ENCODE data around the gene NEURL4. TPM values are rescaled to one million over a fixed set of nuclear protein-coding genes. Genes with fewer than 3 reads are reported as not detected.

NEURL4 gene
- total RNA-seq, 4 donors from 2014 or later = 12.4 to 64.7 (median 34.1) TPM

- Histone ChIP-seq H3K27ac (peak within 1 kb of the TSS; percentile 75 to 90), H3K36me3 (no peaks in the 10 kb centered on the region), H3K4me1 (peaks cover 0 to 16% of the 10 kb centered on the region in 2 donors), H3K4me3 (peak within 1 kb of the TSS; percentile 34 to 42), H3K9me3 (no peaks in the 10 kb centered on the region), H3K27me3 (no peaks in the 10 kb centered on the region)
- TF ChIP-seq CTCF (IDR thresholded peaks at IDR 0.05) (peak in 1 of 4 experiments; percentile 21), POLR2A (IDR thresholded peaks at IDR 0.05) (peak in 1 of 2 donors; percentile 31)
- peak; percentile 93 to 95 for DNase-seq
- intact Hi-C loops (cut with DNase I; ENCODE audit: low total_unique reads) = loop anchor here (2.0 kb wide), 1 partner anchor 15 kb away; no protein-coding TSS in a partner anchor
Observed at GRCh38 chr17:7281074-7281952, 47.8 kb downstream of the NEURL4 start, which contains the start of gene SLC2A4. SLC2A4 (plus strand) TSS chr17:7281718; CDS start chr17:7281935, 217 bp downstream.

- H3K9me3 ChIP-seq = no peaks in the 10 kb centered on the region
- intact Hi-C loops (cut with DNase I; ENCODE audit: low total_unique reads) = loop anchor here (2.0 kb wide), 1 partner anchor 16 kb away; no protein-coding TSS in a partner anchor
- TF ChIP-seq CTCF (IDR thresholded peaks at IDR 0.05) = peak; percentile 94 to 98 (median 96)
- TF ChIP-seq POLR2A (IDR thresholded peaks at IDR 0.05) = no peak
Observed at GRCh38 chr17:7280519-7281073, 48.5 kb downstream of the NEURL4 start.

GRCh38 chr17:7279448-7279847 lies 49.7 kb downstream of the NEURL4 start:
- Histone ChIP-seq H3K9me3 (no peaks in the 10 kb centered on the region), H3K4me1 (peaks cover 0 to 16% of the 10 kb centered on the region in 2 donors), H3K36me3 (no peaks in the 10 kb centered on the region), H3K27me3 (no peaks in the 10 kb centered on the region), H3K4me3 (no peak overlapping the region), H3K27ac (no peak overlapping the region)
- DNase-seq = no peak
- TF ChIP-seq POLR2A (IDR thresholded peaks at IDR 0.05) (no peak), CTCF (IDR thresholded peaks at IDR 0.05) (no peak)
- intact Hi-C loops (cut with DNase I; ENCODE audit: low total_unique reads) = no loop called here

More at GRCh38 chr17:7280519-7281073, 48.5 kb downstream of the NEURL4 start:
- peak; percentile 77 to 87 for DNase-seq
- peak overlapping the region; percentile 75 to 90 for H3K27ac ChIP-seq
- H3K4me1 ChIP-seq = peaks cover 0 to 16% of the 10 kb centered on the region in 2 donors
- H3K4me3 ChIP-seq = peak overlapping the region; percentile 34 to 42
- H3K36me3 ChIP-seq = no peaks in the 10 kb centered on the region
- no peaks in the 10 kb centered on the region for H3K27me3 ChIP-seq

- DNase-seq = no peak
- no peak overlapping the region for H3K4me3 ChIP-seq
- no peaks in the 10 kb centered on the region for H3K9me3 ChIP-seq
- no peak overlapping the region for H3K27ac ChIP-seq
- H3K27me3 ChIP-seq = peaks cover 14 to 17% of the 10 kb centered on the region in 2 donors
- H3K4me1 ChIP-seq = no peaks in the 10 kb centered on the region
- H3K36me3 ChIP-seq = no peaks in the 10 kb centered on the region
- intact Hi-C loops (cut with DNase I; ENCODE audit: low total_unique reads) = no loop called here
- TF ChIP-seq CTCF (IDR thresholded peaks at IDR 0.05) = no peak
- no peak for TF ChIP-seq POLR2A (IDR thresholded peaks at IDR 0.05)
Observed at GRCh38 chr17:7266784-7267183, 62.4 kb downstream of the NEURL4 start.

Small RNAs within 50 kb of the gene (small RNA-seq; reads per million reads assigned to genes)
- gene AC026954.2 = not detected
- gene RF00019 = not detected

Other genes with a start within 250 kb of the NEURL4 start
- 1 to 10 TPM in 2 of 4 donors, not detected in 2; 1.5 to 3.5 TPM for gene CLEC10A, start 249.1 kb downstream of the NEURL4 start, total RNA-seq
- not detected for gene ASGR2, start 214.5 kb downstream of the NEURL4 start, total RNA-seq
- 1 to 10 TPM in 2 of 4 donors, under 1 TPM in 1, not detected in 1; 0.77 to 3.2 (median 1.8) TPM for gene ASGR1, start 150.0 kb downstream of the NEURL4 start, total RNA-seq
- 10 to 100 TPM; 22.8 to 64.0 (median 48.4) TPM for gene DLG4, start 109.5 kb downstream of the NEURL4 start, total RNA-seq
- gene ACADVL, start 109.4 kb downstream of the NEURL4 start, total RNA-seq = 100 to 1,000 TPM; 167 to 800 (median 399) TPM
- gene DVL2, start 94.8 kb downstream of the NEURL4 start, total RNA-seq = 10 to 100 TPM in 3 of 4 donors, 1 to 10 TPM in 1; 5.1 to 83.2 (median 53.5) TPM
- gene PHF23, start 89.9 kb downstream of the NEURL4 start, total RNA-seq = 10 to 100 TPM in 3 of 4 donors, 1 to 10 TPM in 1; 9.7 to 68.1 (median 29.7) TPM
- gene GABARAP, start 86.9 kb downstream of the NEURL4 start, total RNA-seq = 100 to 1,000 TPM; 220 to 467 (median 366) TPM
- 100 to 1,000 TPM in 1 of 4 donors, 10 to 100 TPM in 3; 13.8 to 115 (median 37.2) TPM for gene CTDNEP1, start 77.6 kb downstream of the NEURL4 start, total RNA-seq
- gene ELP5, start 77.1 kb downstream of the NEURL4 start, total RNA-seq = 10 to 100 TPM; 41.9 to 65.6 (median 51.3) TPM
- gene CLDN7, start 66.9 kb downstream of the NEURL4 start, total RNA-seq = 10 to 100 TPM in 1 of 4 donors, under 1 TPM in 3; 0.29 to 24.4 (median 0.68) TPM
- gene SLC2A4, start 47.6 kb downstream of the NEURL4 start, total RNA-seq = 10 to 100 TPM in 2 of 4 donors, 1 to 10 TPM in 2; 1.8 to 25.9 (median 12.6) TPM
- gene YBX2, start 34.7 kb downstream of the NEURL4 start, total RNA-seq = 1 to 10 TPM in 2 of 4 donors, not detected in 2; 2.4 to 4.4 TPM
- 100 to 1,000 TPM in 3 of 4 donors, 10 to 100 TPM in 1; 75.3 to 219 (median 198) TPM for gene EIF5A, start 21.7 kb downstream of the NEURL4 start, total RNA-seq
- 10 to 100 TPM; 34.0 to 68.3 (median 43.9) TPM for gene GPS2, start 14.0 kb downstream of the NEURL4 start, total RNA-seq
- 10 to 100 TPM in 1 of 4 donors, 1 to 10 TPM in 2, under 1 TPM in 1; 0.29 to 11.2 (median 1.7) TPM for gene ACAP1, start 7.2 kb upstream of the NEURL4 start, total RNA-seq
- 10 to 100 TPM in 1 of 4 donors, 1 to 10 TPM in 3; 2.6 to 14.7 (median 7.2) TPM for gene KCTD11, start 22.8 kb upstream of the NEURL4 start, total RNA-seq
- gene TMEM95, start 25.8 kb upstream of the NEURL4 start, total RNA-seq = not detected
- gene TNK1, start 51.8 kb upstream of the NEURL4 start, total RNA-seq = 1 to 10 TPM in 3 of 4 donors, under 1 TPM in 1; 0.26 to 9.2 (median 1.8) TPM
- 10 to 100 TPM in 3 of 4 donors, under 1 TPM in 1; 0.77 to 42.6 (median 17.6) TPM for gene PLSCR3, start 65.2 kb upstream of the NEURL4 start, total RNA-seq
- 100 to 1,000 TPM in 3 of 4 donors, 10 to 100 TPM in 1; 26.0 to 131 (median 115) TPM for gene TMEM256, start 74.8 kb upstream of the NEURL4 start, total RNA-seq
- gene NLGN2, start 78.5 kb upstream of the NEURL4 start, total RNA-seq = 10 to 100 TPM; 14.2 to 81.9 (median 19.7) TPM
- not detected for gene SPEM1, start 91.0 kb upstream of the NEURL4 start, total RNA-seq
- gene SPEM2, start 96.3 kb upstream of the NEURL4 start, total RNA-seq = not detected
- gene SPEM3, start 99.5 kb upstream of the NEURL4 start, total RNA-seq = not detected
- 1 to 10 TPM in 2 of 4 donors, under 1 TPM in 1, not detected in 1; 0.29 to 2.8 (median 2.0) TPM for gene TMEM102, start 106.1 kb upstream of the NEURL4 start, total RNA-seq
- gene FGF11, start 110.2 kb upstream of the NEURL4 start, total RNA-seq = 10 to 100 TPM in 1 of 4 donors, 1 to 10 TPM in 2, not detected in 1; 2.8 to 17.9 (median 6.2) TPM
- gene CHRNB1, start 115.7 kb upstream of the NEURL4 start, total RNA-seq = 10 to 100 TPM in 2 of 4 donors, 1 to 10 TPM in 2; 3.2 to 16.9 (median 10.9) TPM
- gene ZBTB4, start 150.3 kb upstream of the NEURL4 start, total RNA-seq = 100 to 1,000 TPM in 1 of 4 donors, 10 to 100 TPM in 3; 22.7 to 116 (median 39.2) TPM
- not detected for gene SLC35G6, start 152.1 kb upstream of the NEURL4 start, total RNA-seq
- 100 to 1,000 TPM in 2 of 4 donors, 10 to 100 TPM in 2; 19.7 to 167 (median 77.6) TPM for gene POLR2A, start 155.0 kb upstream of the NEURL4 start, total RNA-seq
- 10 to 100 TPM; 15.3 to 63.1 (median 33.7) TPM for gene TNFSF12, start 219.7 kb upstream of the NEURL4 start, total RNA-seq
- 10 to 100 TPM in 3 of 4 donors, 1 to 10 TPM in 1; 6.8 to 56.9 (median 25.8) TPM for gene TNFSF13, start 229.4 kb upstream of the NEURL4 start, total RNA-seq
- gene SENP3, start 232.6 kb upstream of the NEURL4 start, total RNA-seq = 100 to 1,000 TPM in 1 of 4 donors, 10 to 100 TPM in 3; 45.9 to 106 (median 59.5) TPM